Uterus (tissue), 2 donors: ENCODE results near the gene PRR9.

ENCODE experiments used
- CTCF ChIP-seq, 4 experiments: fragments of 200-600 bp in 2 of 4; fragments of 450-650 bp in 2 of 4; sonication (generic) in 2 of 4; IDR thresholded peaks; one replicate each; pipeline ENCODE4 v1.5.1; 2016 to 2019; ENCODE audit warnings: antibody characterized with exemption in 4 of 4, mild to moderate bottlenecking in 2 of 4, moderate library complexity in 1 of 4
- POLR2A ChIP-seq, 2 donors: fragments of 450-650 bp; IDR thresholded peaks; one replicate each; pipeline ENCODE4 v1.6.1; 2016; ENCODE audit warnings: antibody characterized with exemption in 2 of 2, mild to moderate bottlenecking in 1 of 2, moderate library complexity in 1 of 2

GRCh38 chr1:153262070-153262366 is 44.6 kb downstream of the PRR9 start:
- no peak for TF ChIP-seq CTCF (IDR thresholded peaks at IDR 0.05)
- TF ChIP-seq POLR2A (IDR thresholded peaks at IDR 0.05) = no peak
